ENCODE measurements around the gene SLC25A13. TPM values are rescaled to one million over a fixed set of nuclear protein-coding genes. Genes with fewer than 3 reads are reported as not detected.

SLC25A13 gene
- total RNA-seq, 1 experiment from 2014 or later = 52.5 TPM

DNA sequence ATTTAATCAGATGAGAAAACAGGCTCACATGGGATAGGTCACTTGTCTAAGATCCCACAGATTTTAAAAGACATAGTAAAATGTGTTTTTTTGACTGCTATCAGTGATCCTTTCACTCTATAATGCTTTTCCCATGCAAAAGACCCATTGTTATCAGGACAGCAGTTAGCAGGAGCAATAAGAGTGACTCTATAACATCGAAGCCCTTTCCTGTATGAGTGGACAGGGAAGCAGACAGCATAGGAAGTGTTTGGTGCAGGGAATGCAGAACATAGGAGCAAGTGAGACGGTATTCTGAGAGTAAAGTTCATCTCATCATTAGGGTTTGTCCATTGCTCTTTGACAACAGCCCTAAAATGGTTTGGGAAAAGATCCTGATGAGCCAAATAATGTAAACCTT, 68.5 kb downstream of the SLC25A13 start:
- intact Hi-C loops (cut with micrococcal nuclease; ENCODE audit: unreplicated experiment) = no loop called here
- no peak overlapping the region for H2AFZ ChIP-seq
- H3K27me3 ChIP-seq (ENCODE audit: insufficient read depth, low read depth) = no peaks in the 10 kb centered on the region
- DNase-seq = no peak
- H3K4me1 ChIP-seq (replicated peaks; ENCODE audit: insufficient read depth) = no peaks in the 10 kb centered on the region
- H3K79me2 ChIP-seq (ENCODE audit: low read depth) = peaks cover 36% of the 10 kb centered on the region
- no peaks in the 10 kb centered on the region for H3F3A ChIP-seq (ENCODE audit: insufficient read depth, low read depth)
- no peak for TF ChIP-seq CTCF (conservative IDR thresholded peaks at IDR 0.05)
- TF ChIP-seq EZH2 (IDR thresholded peaks at IDR 0.05; ENCODE audit: low read depth) = no peak
- no peaks in the 10 kb centered on the region for H3K36me3 ChIP-seq (ENCODE audit: low read depth)
- H3K27ac ChIP-seq = no peak overlapping the region
- no peaks in the 10 kb centered on the region for H3K9me2 ChIP-seq (ENCODE audit: insufficient read depth)
- ChIA-PET POLR2A (ENCODE audit: unreplicated experiment) (no interaction called here), CTCF (no interaction called here)
- no peak overlapping the region for H3K4me2 ChIP-seq
- 0 out of 2 replicates have a peak, but pooled peaks cover 3% of the 10 kb centered on the region for H3K9me3 ChIP-seq (ENCODE audit: insufficient read depth, low read depth)
- H3K4me3 ChIP-seq = no peak overlapping the region
- peaks cover under 1% of the 10 kb centered on the region for H4K20me1 ChIP-seq (ENCODE audit: insufficient read depth)
- BruUV-seq (replicated peaks) = no TSS peak

GRCh38 chr7:96250776-96251361, 71.0 kb downstream of the SLC25A13 start:
- CTCF ChIA-PET = no interaction called here
- Histone ChIP-seq H2AFZ (no peak overlapping the region), H3K79me2 (ENCODE audit: low read depth) (peaks cover 29% of the 10 kb centered on the region; the same call in 1 of the 2 replicates), H3K4me2 (no peak overlapping the region), H3K9me3 (ENCODE audit: insufficient read depth, low read depth) (no peaks in the 10 kb centered on the region), H3K9me2 (ENCODE audit: insufficient read depth) (no peaks in the 10 kb centered on the region), H3K4me1 (replicated peaks; ENCODE audit: insufficient read depth) (no peaks in the 10 kb centered on the region), H3F3A (ENCODE audit: insufficient read depth, low read depth) (no peaks in the 10 kb centered on the region), H3K27me3 (ENCODE audit: insufficient read depth, low read depth) (no peaks in the 10 kb centered on the region), H4K20me1 (ENCODE audit: insufficient read depth) (peaks cover 14% of the 10 kb centered on the region; the same call in 1 of the 2 replicates), H3K4me3 (no peak overlapping the region), H3K36me3 (ENCODE audit: low read depth) (no peaks in the 10 kb centered on the region), H3K27ac (no peak overlapping the region)
- no peak for DNase-seq
- intact Hi-C loops (cut with micrococcal nuclease; ENCODE audit: unreplicated experiment) = no loop called here
- BruUV-seq (replicated peaks) = no TSS peak
- TF ChIP-seq CTCF (conservative IDR thresholded peaks at IDR 0.05) = no peak
- no peak for TF ChIP-seq EZH2 (IDR thresholded peaks at IDR 0.05; ENCODE audit: low read depth)
- POLR2A ChIA-PET (ENCODE audit: unreplicated experiment) = no interaction called here

DNA sequence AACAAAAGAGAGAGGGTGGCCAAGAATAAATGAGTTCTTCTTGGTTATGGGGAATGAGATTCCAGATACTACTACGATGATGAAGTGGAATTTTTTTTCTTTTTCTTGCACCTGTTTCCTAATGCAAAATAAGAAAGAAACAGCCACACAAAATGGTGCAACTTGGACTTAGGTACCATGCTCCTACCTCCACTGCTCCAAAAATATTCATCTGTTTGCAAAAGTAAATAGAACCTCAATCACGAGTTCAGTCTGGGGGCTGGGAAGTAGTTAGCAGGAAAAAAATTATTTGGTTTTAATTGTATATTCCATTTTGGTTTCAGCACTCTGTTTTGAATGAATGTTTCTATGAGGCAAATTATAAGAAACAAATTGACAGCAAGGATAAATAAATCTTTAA, 73.5 kb downstream of the SLC25A13 start:
- Histone ChIP-seq H3K36me3 (ENCODE audit: low read depth) (no peaks in the 10 kb centered on the region), H2AFZ (no peak overlapping the region), H3K4me1 (replicated peaks; ENCODE audit: insufficient read depth) (no peaks in the 10 kb centered on the region), H3K79me2 (ENCODE audit: low read depth) (peaks cover 26% of the 10 kb centered on the region), H3K9me2 (ENCODE audit: insufficient read depth) (no peaks in the 10 kb centered on the region), H3K4me2 (no peak overlapping the region), H3K4me3 (no peak overlapping the region), H3K9me3 (ENCODE audit: insufficient read depth, low read depth) (no peaks in the 10 kb centered on the region), H3K27me3 (ENCODE audit: insufficient read depth, low read depth) (no peaks in the 10 kb centered on the region), H3F3A (ENCODE audit: insufficient read depth, low read depth) (no peaks in the 10 kb centered on the region), H4K20me1 (ENCODE audit: insufficient read depth) (peaks cover 21% of the 10 kb centered on the region), H3K27ac (no peak overlapping the region)
- ChIA-PET POLR2A (ENCODE audit: unreplicated experiment) (no interaction called here), CTCF (no interaction called here)
- TF ChIP-seq CTCF (conservative IDR thresholded peaks at IDR 0.05) (no peak), EZH2 (IDR thresholded peaks at IDR 0.05; ENCODE audit: low read depth) (no peak)
- no TSS peak for BruUV-seq (replicated peaks)
- DNase-seq = no peak
- intact Hi-C loops (cut with micrococcal nuclease; ENCODE audit: unreplicated experiment) = no loop called here

Data from PC-9 (cell line).